IMR-90 (cell line): ENCODE results near the gene TMEM208.

Experiments used
- BHLHE40 ChIP-seq: fragments of 150-350 bp; IDR thresholded peaks from 2 replicates; pipeline ENCODE4 v1.6.1; 2016; ENCODE audit warnings: mild to moderate bottlenecking, low read depth, low read length
- CEBPB ChIP-seq: IDR thresholded peaks from 2 replicates; pipeline ENCODE4 v1.6.1; 2012; ENCODE audit warnings: low read depth, low read length, improper control_type of control experiment
- CHD1 ChIP-seq: IDR thresholded peaks from 2 replicates; pipeline ENCODE4 v1.6.1; 2012; ENCODE audit warnings: low read depth, low read length, improper control_type of control experiment
- CTCF ChIP-seq: conservative IDR thresholded peaks from 2 replicates; pipeline ENCODE4 v1.5.1; 2012; ENCODE audit warnings: mild to moderate bottlenecking, low read depth, low read length, improper control_type of control experiment
- MAFK ChIP-seq: IDR thresholded peaks from 2 replicates; pipeline ENCODE4 v1.6.1; 2012; ENCODE audit warnings: low read depth, low read length, improper control_type of control experiment
- MAZ ChIP-seq: IDR thresholded peaks from 2 replicates; pipeline ENCODE4 v1.6.1; 2012; ENCODE audit warnings: low read depth, mild to moderate bottlenecking, low read length, improper control_type of control experiment, moderate library complexity, borderline replicate concordance
- MXI1 ChIP-seq: IDR thresholded peaks from 2 replicates; pipeline ENCODE4 v1.6.1; 2012; ENCODE audit warnings: low read depth, mild to moderate bottlenecking, low read length, moderate library complexity, borderline replicate concordance
- POLR2A ChIP-seq: IDR thresholded peaks from 2 replicates; pipeline ENCODE4 v1.6.1; 2012; ENCODE audit warnings: mild to moderate bottlenecking, low read depth, low read length
- RAD21 ChIP-seq: IDR thresholded peaks from 2 replicates; pipeline ENCODE4 v1.6.1; 2012; ENCODE audit warnings: low read length, improper control_type of control experiment
- RCOR1 ChIP-seq: IDR thresholded peaks from 2 replicates; pipeline ENCODE4 v1.6.1; 2012; ENCODE audit warnings: mild to moderate bottlenecking, low read length, improper control_type of control experiment; ENCODE audit not compliant: insufficient replicate concordance
- SMC3 ChIP-seq: fragments of 150-350 bp; IDR thresholded peaks from 2 replicates; pipeline ENCODE4 v1.6.1; 2016; ENCODE audit warnings: low read depth, mild to moderate bottlenecking, antibody characterized with exemption, low read length, moderate library complexity
- TF ChIP-seq, protein P1 (sequence below): fragments of 150-350 bp; IDR thresholded peaks from 2 replicates; pipeline ENCODE4 v1.6.1; 2016; ENCODE audit warnings: low read depth, mild to moderate bottlenecking, low read length, moderate library complexity, borderline replicate concordance
- TF ChIP-seq, protein P2 (sequence below): fragments of 150-350 bp; IDR thresholded peaks from 2 replicates; pipeline ENCODE4 v1.6.1; 2017; ENCODE audit warnings: mild to moderate bottlenecking, antibody characterized with exemption, low read length, low read depth

GRCh38 chr16:67202956-67203493 lies 23.9 kb upstream of the TMEM208 start:
- TF ChIP-seq CTCF (no peak), POLR2A (no peak), SMC3 (no peak), MAFK (no peak), MXI1 (no peak), BHLHE40 (no peak), MAZ (no peak), CEBPB (no peak), RAD21 (no peak), RCOR1 (no peak), CHD1 (no peak)
- TF ChIP-seq, protein P1, sequence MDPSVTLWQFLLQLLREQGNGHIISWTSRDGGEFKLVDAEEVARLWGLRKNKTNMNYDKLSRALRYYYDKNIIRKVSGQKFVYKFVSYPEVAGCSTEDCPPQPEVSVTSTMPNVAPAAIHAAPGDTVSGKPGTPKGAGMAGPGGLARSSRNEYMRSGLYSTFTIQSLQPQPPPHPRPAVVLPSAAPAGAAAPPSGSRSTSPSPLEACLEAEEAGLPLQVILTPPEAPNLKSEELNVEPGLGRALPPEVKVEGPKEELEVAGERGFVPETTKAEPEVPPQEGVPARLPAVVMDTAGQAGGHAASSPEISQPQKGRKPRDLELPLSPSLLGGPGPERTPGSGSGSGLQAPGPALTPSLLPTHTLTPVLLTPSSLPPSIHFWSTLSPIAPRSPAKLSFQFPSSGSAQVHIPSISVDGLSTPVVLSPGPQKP, result no peak
- TF ChIP-seq, protein P2, sequence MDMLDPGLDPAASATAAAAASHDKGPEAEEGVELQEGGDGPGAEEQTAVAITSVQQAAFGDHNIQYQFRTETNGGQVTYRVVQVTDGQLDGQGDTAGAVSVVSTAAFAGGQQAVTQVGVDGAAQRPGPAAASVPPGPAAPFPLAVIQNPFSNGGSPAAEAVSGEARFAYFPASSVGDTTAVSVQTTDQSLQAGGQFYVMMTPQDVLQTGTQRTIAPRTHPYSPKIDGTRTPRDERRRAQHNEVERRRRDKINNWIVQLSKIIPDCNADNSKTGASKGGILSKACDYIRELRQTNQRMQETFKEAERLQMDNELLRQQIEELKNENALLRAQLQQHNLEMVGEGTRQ, result no peak
